NCI-H2081 treated with DMSO at 0.1 percent for 48 hours (cell line): ENCODE measurements around the gene DNASE1L2.
"Not testable (repeated sequence)": the region's sequence is repeated elsewhere in the genome, so short reads cannot be mapped to it uniquely, and the experiment has no call there.

ENCODE experiments used
- DNase-seq: peaks from one replicate; lab custom pipeline; 2025; lab: John Stamatoyannopoulos, UW

The DNASE1L2 gene

GRCh38 chr16:2236337-2237101 lies at the start of gene DNASE1L2:
DNASE1L2 (plus strand) TSS chr16:2236444; CDS start chr16:2236817, 373 bp downstream.
- DNase-seq: no peak

GRCh38 chr16:2186505-2186904 lies 49.7 kb upstream of the DNASE1L2 start:
- no peak for DNase-seq

- DNase-seq: no peak
Observed at GRCh38 chr16:2187212-2187611, 49.0 kb upstream of the DNASE1L2 start.

GRCh38 chr16:2188395-2188794 lies 47.8 kb upstream of the DNASE1L2 start:
- DNase-seq: no peak

- no peak for DNase-seq
Observed at GRCh38 chr16:2189252-2189893, 46.9 kb upstream of the DNASE1L2 start.

- no peak for DNase-seq
Observed at GRCh38 chr16:2190002-2190658, 46.1 kb upstream of the DNASE1L2 start.

GRCh38 chr16:2190659-2191445 lies 45.4 kb upstream of the DNASE1L2 start:
- no peak for DNase-seq

GRCh38 chr16:2191446-2191706 lies 44.9 kb upstream of the DNASE1L2 start:
- no peak for DNase-seq

- DNase-seq: no peak
Observed at GRCh38 chr16:2194166-2194834, 41.9 kb upstream of the DNASE1L2 start.

- no peak for DNase-seq
Observed at GRCh38 chr16:2194852-2195321, 41.4 kb upstream of the DNASE1L2 start.

- DNase-seq: no peak
Observed at GRCh38 chr16:2195322-2196161, 40.7 kb upstream of the DNASE1L2 start.

GRCh38 chr16:2196162-2196980 lies 39.9 kb upstream of the DNASE1L2 start, which contains the start of gene CASKIN1:
CASKIN1 (minus strand) TSS chr16:2196605; CDS start chr16:2196432, 173 bp downstream.
- no peak for DNase-seq

GRCh38 chr16:2196981-2197511 lies 39.2 kb upstream of the DNASE1L2 start:
- DNase-seq: no peak

GRCh38 chr16:2197765-2198164 lies 38.5 kb upstream of the DNASE1L2 start:
- no peak for DNase-seq

- DNase-seq: no peak
Observed at GRCh38 chr16:2198283-2198682, 38.0 kb upstream of the DNASE1L2 start.

GRCh38 chr16:2199095-2199494 lies 37.1 kb upstream of the DNASE1L2 start:
- DNase-seq: no peak

GRCh38 chr16:2199621-2200139 lies 36.6 kb upstream of the DNASE1L2 start:
- no peak for DNase-seq

GRCh38 chr16:2200313-2200712 lies 35.9 kb upstream of the DNASE1L2 start:
- no peak for DNase-seq

GRCh38 chr16:2203119-2203688 lies 33.0 kb upstream of the DNASE1L2 start:
- DNase-seq: not testable (repeated sequence)
